HEK293 (cell line): Measurements from ENCODE around the gene WNT7B.

Source experiments
- ZNF501 ChIP-seq: fragments of 450-650 bp; formaldehyde crosslinking; IDR thresholded peaks from 2 replicates; pipeline ENCODE4 v1.5.1; 2016; ENCODE audit warnings: missing biosample characterization, missing genetic modification characterization
- TF ChIP-seq, protein P1 (sequence below): fragments of 450-650 bp; formaldehyde crosslinking; IDR thresholded peaks from 2 replicates; pipeline ENCODE4 v1.5.1; 2016; ENCODE audit warnings: missing biosample characterization, missing genetic modification characterization
- TF ChIP-seq, protein P2 (sequence below): sonication (generic); formaldehyde crosslinking; IDR thresholded peaks from 2 replicates; pipeline ENCODE4 v1.8.1; 2022; ENCODE audit warnings: mild to moderate bottlenecking, moderate library complexity, missing genetic modification reagents
- TF ChIP-seq, protein P3 (sequence below): fragments of 450-650 bp; formaldehyde crosslinking; IDR thresholded peaks from 2 replicates; pipeline ENCODE4 v1.5.1; 2016; ENCODE audit warnings: missing biosample characterization, missing genetic modification characterization

DNA sequence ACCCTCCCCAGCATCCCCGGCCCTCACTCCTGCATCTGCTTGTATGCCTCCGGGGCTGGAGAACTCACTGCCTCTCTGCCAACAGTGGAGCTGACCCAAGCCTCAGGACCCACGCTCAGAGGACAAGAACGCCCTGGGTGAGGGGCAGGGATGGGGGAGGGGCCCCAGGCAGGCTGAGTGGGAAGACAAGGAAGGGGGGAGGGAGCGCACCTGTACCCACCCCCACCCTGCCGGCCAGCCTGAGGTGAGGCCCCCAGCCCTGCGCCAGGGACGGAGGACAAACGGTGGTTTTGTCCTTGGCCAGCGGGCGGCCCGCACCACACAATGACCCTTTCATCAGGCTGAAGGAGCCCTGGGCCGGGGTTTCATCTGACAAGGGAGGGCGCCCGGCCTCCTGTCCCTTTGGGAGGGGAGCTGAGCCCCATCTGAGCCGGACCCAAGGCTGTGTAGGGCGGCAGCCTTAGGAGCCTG lies 10.0 kb downstream of the WNT7B start:
- TF ChIP-seq, protein P1, sequence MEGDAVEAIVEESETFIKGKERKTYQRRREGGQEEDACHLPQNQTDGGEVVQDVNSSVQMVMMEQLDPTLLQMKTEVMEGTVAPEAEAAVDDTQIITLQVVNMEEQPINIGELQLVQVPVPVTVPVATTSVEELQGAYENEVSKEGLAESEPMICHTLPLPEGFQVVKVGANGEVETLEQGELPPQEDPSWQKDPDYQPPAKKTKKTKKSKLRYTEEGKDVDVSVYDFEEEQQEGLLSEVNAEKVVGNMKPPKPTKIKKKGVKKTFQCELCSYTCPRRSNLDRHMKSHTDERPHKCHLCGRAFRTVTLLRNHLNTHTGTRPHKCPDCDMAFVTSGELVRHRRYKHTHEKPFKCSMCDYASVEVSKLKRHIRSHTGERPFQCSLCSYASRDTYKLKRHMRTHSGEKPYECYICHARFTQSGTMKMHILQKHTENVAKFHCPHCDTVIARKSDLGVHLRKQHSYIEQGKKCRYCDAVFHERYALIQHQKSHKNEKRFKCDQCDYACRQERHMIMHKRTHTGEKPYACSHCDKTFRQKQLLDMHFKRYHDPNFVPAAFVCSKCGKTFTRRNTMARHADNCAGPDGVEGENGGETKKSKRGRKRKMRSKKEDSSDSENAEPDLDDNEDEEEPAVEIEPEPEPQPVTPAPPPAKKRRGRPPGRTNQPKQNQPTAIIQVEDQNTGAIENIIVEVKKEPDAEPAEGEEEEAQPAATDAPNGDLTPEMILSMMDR (tag by site-specific recombination), result no peak
- TF ChIP-seq, protein P2, sequence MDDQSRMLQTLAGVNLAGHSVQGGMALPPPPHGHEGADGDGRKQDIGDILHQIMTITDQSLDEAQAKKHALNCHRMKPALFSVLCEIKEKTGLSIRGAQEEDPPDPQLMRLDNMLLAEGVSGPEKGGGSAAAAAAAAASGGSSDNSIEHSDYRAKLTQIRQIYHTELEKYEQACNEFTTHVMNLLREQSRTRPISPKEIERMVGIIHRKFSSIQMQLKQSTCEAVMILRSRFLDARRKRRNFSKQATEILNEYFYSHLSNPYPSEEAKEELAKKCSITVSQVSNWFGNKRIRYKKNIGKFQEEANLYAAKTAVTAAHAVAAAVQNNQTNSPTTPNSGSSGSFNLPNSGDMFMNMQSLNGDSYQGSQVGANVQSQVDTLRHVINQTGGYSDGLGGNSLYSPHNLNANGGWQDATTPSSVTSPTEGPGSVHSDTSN (CRISPR knock-in tag), result no peak
- TF ChIP-seq ZNF501 (tag by site-specific recombination), result no peak
- TF ChIP-seq, protein P3, sequence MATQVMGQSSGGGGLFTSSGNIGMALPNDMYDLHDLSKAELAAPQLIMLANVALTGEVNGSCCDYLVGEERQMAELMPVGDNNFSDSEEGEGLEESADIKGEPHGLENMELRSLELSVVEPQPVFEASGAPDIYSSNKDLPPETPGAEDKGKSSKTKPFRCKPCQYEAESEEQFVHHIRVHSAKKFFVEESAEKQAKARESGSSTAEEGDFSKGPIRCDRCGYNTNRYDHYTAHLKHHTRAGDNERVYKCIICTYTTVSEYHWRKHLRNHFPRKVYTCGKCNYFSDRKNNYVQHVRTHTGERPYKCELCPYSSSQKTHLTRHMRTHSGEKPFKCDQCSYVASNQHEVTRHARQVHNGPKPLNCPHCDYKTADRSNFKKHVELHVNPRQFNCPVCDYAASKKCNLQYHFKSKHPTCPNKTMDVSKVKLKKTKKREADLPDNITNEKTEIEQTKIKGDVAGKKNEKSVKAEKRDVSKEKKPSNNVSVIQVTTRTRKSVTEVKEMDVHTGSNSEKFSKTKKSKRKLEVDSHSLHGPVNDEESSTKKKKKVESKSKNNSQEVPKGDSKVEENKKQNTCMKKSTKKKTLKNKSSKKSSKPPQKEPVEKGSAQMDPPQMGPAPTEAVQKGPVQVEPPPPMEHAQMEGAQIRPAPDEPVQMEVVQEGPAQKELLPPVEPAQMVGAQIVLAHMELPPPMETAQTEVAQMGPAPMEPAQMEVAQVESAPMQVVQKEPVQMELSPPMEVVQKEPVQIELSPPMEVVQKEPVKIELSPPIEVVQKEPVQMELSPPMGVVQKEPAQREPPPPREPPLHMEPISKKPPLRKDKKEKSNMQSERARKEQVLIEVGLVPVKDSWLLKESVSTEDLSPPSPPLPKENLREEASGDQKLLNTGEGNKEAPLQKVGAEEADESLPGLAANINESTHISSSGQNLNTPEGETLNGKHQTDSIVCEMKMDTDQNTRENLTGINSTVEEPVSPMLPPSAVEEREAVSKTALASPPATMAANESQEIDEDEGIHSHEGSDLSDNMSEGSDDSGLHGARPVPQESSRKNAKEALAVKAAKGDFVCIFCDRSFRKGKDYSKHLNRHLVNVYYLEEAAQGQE, result no peak
